Glutamatergic neuron (in vitro differentiated cells): ENCODE results near the gene RPL37A. TPM values are rescaled to one million over a fixed set of nuclear protein-coding genes. Genes with fewer than 3 reads are reported as not detected.
A peak's percentile ranks its signal among the peaks of the same experiment; 100 is the strongest.

Source experiments
- DNase-seq: peaks from one replicate; pipeline ENCODE4 v3.0.0; 2022
- H3K27ac Mint-ChIP-seq: one replicate; pipeline ENCODE4 v1.8.0; 2020; ENCODE audit warnings: mild to moderate bottlenecking, mixed read lengths, inconsistent platforms; ENCODE audit not compliant: unreplicated experiment
- H3K27me3 Mint-ChIP-seq: one replicate; pipeline ENCODE4 v1.8.0; 2020; ENCODE audit warnings: mild to moderate bottlenecking, moderate library complexity, mixed read lengths, inconsistent platforms; ENCODE audit not compliant: unreplicated experiment
- H3K36me3 Mint-ChIP-seq: one replicate; pipeline ENCODE4 v1.8.0; 2020; ENCODE audit warnings: mild to moderate bottlenecking, mixed read lengths, inconsistent platforms; ENCODE audit not compliant: unreplicated experiment
- H3K4me1 Mint-ChIP-seq: one replicate; pipeline ENCODE4 v1.8.0; 2020; ENCODE audit warnings: mild to moderate bottlenecking, low read depth, mixed read lengths, inconsistent platforms; ENCODE audit not compliant: unreplicated experiment
- H3K4me3 Mint-ChIP-seq: one replicate; pipeline ENCODE4 v1.8.0; 2020; ENCODE audit warnings: mild to moderate bottlenecking, mixed read lengths, inconsistent platforms; ENCODE audit not compliant: unreplicated experiment
- H3K9me3 Mint-ChIP-seq: one replicate; pipeline ENCODE4 v1.8.0; 2020; ENCODE audit warnings: mild to moderate bottlenecking, moderate library complexity, mixed read lengths, inconsistent platforms; ENCODE audit not compliant: unreplicated experiment
- CTCF ChIP-seq: fragments of 200-600 bp; sonication (generic); IDR thresholded peaks from one replicate; pipeline ENCODE4 v1.5.0; 2021; ENCODE audit not compliant: partially characterized antibody, unreplicated experiment
- long read RNA-seq: library from polyadenylated mRNA; unstranded; transcript quantifications from one replicate; pipeline ENCODE4 v2.0.0, GENCODE V29; 2020; ENCODE audit not compliant: unreplicated experiment
- total RNA-seq: library from RNA; stranded (reverse); fragmentation: NEBNext Ultra II Directional; extraction: Animal tissue kit (Norgen Biotek cat#: 25700); gene quantifications from one replicate; pipeline ENCODE4 v1.2.1, GENCODE V29; 2021; ENCODE audit not compliant: unreplicated experiment

The RPL37A gene
- 1,757 TPM for total RNA-seq
- long read RNA-seq, transcript RPL37A-210 (4 exons, 3,647 nt) = major isoform, 1,271 of 1,358 reads
- long read RNA-seq, transcript RPL37A-201 (3 exons, 742 nt) = minor isoform, 69 of 1,358 reads
- long read RNA-seq, partial matches to known transcripts = 1 of 1,358 reads
- long read RNA-seq, other reads (novel, unspliced or antisense) = 10 of 1,358 reads

GRCh38 chr2:216498379-216499352 lies at the start of gene RPL37A:
Gene RPL37A (plus strand): TSS chr2:216498844. CDS start chr2:216498875, 31 bp downstream.
- peaks cover 7% of the 10 kb centered on the region for H3K9me3 Mint-ChIP-seq
- peaks cover 17% of the 10 kb centered on the region for H3K4me1 Mint-ChIP-seq
- H3K27ac Mint-ChIP-seq = peak within 1 kb of the TSS; percentile 86
- DNase-seq = peak; percentile 92
- H3K36me3 Mint-ChIP-seq = peaks cover 6% of the 10 kb centered on the region
- H3K4me3 Mint-ChIP-seq = peak within 1 kb of the TSS; percentile 90
- TF ChIP-seq CTCF = no peak
- no peaks in the 10 kb centered on the region for H3K27me3 Mint-ChIP-seq

- Mint-ChIP-seq H3K4me1 (no peaks in the 10 kb centered on the region), H3K36me3 (peaks cover 19% of the 10 kb centered on the region), H3K4me3 (no peak overlapping the region), H3K27ac (no peak overlapping the region), H3K9me3 (no peaks in the 10 kb centered on the region), H3K27me3 (no peaks in the 10 kb centered on the region)
- no peak for TF ChIP-seq CTCF
- no peak for DNase-seq
These were observed 48.3 kb upstream of the RPL37A start for GRCh38 chr2:216450346-216450745.

- Mint-ChIP-seq H3K27ac (no peak overlapping the region), H3K9me3 (peaks cover 4% of the 10 kb centered on the region), H3K27me3 (no peaks in the 10 kb centered on the region), H3K36me3 (peaks cover 24% of the 10 kb centered on the region), H3K4me3 (no peak overlapping the region), H3K4me1 (no peaks in the 10 kb centered on the region)
- DNase-seq = no peak
- no peak for TF ChIP-seq CTCF
These were observed 47.9 kb upstream of the RPL37A start for GRCh38 chr2:216450784-216451183.

- Mint-ChIP-seq H3K36me3 (peaks cover 23% of the 10 kb centered on the region), H3K4me1 (no peaks in the 10 kb centered on the region), H3K4me3 (no peak overlapping the region), H3K27ac (no peak overlapping the region), H3K27me3 (no peaks in the 10 kb centered on the region), H3K9me3 (peaks cover 6% of the 10 kb centered on the region)
- TF ChIP-seq CTCF = no peak
- DNase-seq = no peak
These were observed 44.6 kb upstream of the RPL37A start for GRCh38 chr2:216453955-216454614.
